ENCODE measurements around the gene GRID1.

DNA sequence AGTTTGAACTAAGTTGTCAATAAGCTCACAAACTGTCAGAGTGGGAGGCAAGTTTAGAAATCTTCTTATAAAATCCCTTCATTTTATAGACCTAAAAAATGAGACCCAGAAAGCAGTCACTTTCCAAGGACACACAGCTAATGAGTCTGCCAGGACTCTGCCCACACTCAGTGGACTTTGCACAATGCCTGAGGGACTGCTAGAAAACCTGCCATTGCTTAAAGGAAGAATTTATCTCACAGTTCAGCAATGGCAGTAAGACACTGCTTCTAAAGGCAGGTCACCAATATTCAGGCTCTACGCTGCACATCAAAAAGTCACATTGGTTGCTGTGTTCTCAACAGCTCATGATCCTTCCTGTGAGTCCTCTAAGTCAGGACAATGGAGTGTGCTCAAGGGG lies 698.1 kb downstream of the GRID1 start:
- TF ChIP-seq, protein P1, sequence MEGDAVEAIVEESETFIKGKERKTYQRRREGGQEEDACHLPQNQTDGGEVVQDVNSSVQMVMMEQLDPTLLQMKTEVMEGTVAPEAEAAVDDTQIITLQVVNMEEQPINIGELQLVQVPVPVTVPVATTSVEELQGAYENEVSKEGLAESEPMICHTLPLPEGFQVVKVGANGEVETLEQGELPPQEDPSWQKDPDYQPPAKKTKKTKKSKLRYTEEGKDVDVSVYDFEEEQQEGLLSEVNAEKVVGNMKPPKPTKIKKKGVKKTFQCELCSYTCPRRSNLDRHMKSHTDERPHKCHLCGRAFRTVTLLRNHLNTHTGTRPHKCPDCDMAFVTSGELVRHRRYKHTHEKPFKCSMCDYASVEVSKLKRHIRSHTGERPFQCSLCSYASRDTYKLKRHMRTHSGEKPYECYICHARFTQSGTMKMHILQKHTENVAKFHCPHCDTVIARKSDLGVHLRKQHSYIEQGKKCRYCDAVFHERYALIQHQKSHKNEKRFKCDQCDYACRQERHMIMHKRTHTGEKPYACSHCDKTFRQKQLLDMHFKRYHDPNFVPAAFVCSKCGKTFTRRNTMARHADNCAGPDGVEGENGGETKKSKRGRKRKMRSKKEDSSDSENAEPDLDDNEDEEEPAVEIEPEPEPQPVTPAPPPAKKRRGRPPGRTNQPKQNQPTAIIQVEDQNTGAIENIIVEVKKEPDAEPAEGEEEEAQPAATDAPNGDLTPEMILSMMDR (IDR thresholded peaks at IDR 0.05) = no peak
- TF ChIP-seq ZFX (IDR thresholded peaks at IDR 0.05; ENCODE audit: borderline replicate concordance) = no peak

All from 22Rv1 (cell line).